GM21825 (cell line): ENCODE results near the gene SNX32.
"Not testable (repeated sequence)": the region's sequence is repeated elsewhere in the genome, so short reads cannot be mapped to it uniquely, and the experiment has no call there.

Experiments used
- ATAC-seq: cut with Tn5 transposase; IDR thresholded peaks from one replicate; pipeline ENCODE4 v1.9.1; 2021; ENCODE audit warnings: mild to moderate bottlenecking, moderate library complexity; ENCODE audit not compliant: unreplicated experiment

SNX32 gene

DNA sequence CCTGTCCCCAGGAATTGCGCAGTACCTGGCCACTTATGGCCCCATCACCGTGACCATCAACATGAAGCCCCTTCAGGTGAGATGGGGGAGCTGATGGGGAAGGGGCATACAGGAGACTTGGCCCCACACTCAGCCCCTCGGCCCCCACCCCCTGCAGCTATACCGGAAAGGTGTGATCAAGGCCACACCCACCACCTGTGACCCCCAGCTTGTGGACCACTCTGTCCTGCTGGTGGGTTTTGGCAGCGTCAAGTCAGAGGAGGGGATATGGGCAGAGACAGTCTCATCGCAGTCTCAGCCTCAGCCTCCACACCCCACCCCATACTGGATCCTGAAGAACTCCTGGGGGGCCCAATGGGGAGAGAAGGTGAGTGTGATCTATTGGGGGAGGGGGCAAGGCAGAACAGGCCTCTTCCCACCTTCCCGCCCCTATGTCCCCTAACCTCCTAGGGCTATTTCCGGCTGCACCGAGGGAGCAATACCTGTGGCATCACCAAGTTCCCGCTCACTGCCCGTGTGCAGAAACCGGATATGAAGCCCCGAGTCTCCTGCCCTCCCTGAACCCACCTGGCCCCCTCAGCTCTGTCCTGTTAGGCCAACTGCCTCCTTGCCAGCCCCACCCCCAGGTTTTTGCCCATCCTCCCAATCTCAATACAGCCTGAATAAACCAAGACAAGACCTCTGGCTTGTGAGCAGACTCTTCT, 49.4 kb downstream of the SNX32 start:
- ATAC-seq = no peak

DNA sequence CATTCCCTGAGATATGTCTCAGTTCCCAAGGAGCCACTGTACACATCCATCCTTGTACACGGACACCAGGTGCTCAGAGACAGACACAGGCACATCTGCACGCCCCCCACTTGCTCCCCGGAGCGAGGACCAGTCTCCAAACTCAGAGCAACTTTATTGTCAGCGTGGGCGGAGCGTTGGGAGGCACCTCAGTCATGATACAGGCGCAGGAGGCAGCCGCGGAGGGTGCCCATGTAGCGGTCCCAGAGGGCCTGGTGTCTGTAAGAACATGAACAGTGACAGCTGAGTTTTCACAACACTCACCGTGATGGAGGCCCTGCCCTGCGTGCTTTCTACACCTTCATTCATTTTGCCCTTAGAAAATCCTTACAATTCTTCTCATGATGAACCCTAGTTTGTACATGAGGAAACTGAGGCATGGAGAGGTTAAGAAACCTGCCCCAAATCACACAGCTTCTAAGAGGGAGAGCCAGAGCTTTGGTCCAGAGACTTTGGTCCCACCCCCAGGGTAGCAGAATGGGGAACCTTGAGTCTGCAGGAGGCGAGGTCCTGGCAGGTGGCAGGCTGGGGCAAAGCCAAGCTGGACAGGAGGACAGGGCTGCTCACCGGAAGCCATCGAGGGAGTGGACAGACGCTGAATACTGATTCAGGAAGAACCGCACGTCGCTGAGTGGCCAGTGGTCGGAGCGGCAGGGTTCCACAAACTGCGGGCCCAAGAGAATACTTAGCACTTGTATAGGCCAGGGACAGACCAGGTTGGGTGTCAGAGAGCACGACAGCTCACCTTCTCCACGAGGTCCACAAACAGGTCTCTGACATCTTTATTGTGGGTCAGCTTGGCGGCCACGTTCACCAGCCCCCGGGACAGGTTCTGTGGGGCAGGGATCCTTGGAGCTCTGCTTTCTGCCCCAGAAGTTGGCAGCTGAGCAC, 50.3 kb downstream of the SNX32 start:
- no peak for ATAC-seq

DNA sequence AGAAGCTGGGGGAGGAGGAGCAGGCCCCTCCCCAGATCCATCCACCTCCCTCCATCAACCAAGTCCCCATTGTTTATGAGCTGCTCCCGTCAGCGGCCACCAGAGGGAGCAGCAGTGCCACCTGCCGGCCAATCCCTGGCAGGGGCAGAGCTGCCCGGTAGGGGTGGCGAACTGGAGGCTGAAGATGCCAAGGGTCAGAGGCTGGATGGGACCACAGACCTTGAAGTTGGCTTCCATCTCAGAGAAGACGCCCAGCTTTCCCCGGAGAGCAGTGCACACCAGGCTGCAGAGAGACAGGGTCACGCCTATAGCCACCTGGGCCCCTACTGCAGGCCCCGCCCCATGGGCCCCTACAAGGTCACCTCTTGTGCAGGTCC, 50.9 kb downstream of the SNX32 start:
- ATAC-seq = no peak

DNA sequence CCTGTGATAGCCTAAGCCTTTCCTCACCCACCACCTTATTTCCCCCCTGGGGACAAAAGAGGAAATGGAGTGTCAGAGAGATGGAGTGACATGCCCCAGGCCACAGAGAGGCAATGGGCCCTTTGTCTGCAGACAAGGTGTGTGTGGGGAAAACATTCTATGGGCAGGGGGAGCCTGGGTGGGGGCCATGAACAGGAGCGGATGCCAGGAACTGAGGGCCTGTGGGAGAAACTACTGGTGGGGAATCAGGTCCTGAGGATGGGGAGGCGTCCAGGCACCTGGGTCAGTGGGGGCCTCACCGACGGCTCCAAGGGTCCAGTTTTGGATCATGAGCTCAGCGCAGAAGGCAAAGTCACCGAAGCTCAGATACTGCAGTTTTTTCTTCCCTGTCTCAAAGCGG, 51.5 kb downstream of the SNX32 start:
- ATAC-seq = no peak

DNA sequence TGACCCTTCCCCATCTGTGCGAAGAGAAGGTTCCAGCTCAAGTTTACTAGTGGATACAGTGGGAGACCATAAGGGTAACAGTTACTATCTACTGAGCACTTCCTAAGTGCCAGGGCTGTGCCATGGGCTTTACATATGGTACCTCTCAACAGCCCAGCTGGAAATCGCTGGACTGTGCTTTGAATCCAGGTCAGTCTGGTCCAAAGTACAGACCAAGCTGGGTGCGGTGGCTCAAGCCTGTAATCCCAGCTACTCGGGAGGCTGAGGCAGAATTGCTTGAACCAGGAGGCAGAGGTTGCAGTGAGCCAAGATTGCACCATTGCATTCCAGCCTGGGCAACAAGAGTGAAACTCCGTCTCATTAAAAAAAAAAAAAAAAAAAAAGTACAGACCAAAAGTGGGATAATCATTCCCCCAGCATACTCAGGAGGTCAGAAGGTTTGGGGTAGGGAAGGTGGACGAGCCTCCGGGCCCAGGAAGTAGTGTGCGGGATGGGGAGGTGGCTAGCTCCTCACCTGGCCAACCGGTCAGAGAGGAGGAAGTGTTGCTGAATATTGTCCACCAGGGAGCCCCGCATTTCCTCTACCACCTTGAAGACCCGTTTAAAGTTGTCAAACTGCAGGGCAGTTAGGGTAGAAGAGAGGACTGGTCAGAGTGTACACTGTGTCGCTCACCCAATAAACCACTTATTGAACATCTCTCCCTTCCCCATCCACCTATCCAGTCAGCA, 52.2 kb downstream of the SNX32 start:
- ATAC-seq = no peak

DNA sequence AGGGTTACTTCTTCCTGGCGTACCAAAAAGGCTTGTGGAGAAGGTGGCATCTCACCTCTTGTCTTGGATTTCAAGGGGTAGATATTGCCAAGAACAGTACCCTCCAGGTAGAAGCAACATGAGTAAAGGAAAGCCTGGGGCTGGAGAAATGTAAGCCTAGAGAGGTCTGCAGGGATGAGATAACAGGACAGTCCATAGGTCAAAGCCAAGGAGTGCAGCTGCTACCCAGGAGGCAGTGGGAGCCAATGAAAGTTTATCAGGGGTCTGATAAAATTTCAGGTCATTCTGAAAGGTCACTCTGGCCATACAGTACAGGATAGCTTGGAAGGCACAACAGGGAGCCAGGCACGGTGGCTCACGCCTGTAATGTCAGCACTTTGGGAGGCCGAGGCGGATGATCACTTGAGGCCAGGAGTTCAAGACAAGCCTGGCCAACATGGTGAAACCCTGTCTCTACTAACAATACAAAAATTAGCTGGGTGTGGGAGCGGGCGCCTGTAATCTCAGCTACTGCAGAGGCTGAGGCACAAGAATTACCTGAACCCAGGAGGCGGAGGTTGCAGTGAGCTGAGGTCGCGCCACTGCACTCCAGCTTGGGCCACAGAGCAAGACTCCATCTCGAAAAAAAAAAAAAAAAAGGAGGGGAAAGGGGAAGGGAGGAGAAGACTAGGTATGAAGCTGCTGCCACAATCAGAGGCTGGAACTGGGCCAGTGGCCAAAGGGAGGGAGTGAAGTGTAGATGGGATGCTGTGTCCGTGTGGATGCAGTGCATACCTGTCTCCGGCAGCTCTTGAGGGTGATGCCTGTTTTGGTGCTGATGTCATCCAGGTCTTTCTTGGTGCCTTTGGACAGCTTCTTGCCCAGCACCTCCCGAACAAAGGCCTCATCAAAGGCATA, 53.3 kb downstream of the SNX32 start:
- ATAC-seq = no peak

DNA sequence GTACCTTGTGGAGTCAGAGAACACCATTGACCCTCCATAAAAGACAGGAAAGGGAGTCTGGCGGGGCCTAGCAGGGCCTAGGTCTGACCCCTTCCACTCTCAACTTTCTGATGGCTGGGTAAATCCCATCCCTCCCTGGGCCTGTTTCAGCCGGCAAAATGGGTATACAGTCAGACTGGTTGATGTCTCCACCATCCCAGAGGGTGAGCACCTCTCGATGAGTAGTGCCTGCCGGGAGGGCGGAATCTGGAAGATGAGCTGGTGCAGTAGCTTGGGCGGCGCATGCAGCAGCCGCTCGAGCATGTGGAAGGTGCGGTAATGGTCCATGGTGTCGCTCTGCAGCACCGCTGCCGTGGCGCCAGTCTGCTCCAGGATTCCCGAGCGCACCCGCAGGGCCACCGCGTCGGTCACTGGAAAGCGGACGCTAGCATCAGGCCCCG, 54.0 kb downstream of the SNX32 start:
- peak; percentile 1 for ATAC-seq

DNA sequence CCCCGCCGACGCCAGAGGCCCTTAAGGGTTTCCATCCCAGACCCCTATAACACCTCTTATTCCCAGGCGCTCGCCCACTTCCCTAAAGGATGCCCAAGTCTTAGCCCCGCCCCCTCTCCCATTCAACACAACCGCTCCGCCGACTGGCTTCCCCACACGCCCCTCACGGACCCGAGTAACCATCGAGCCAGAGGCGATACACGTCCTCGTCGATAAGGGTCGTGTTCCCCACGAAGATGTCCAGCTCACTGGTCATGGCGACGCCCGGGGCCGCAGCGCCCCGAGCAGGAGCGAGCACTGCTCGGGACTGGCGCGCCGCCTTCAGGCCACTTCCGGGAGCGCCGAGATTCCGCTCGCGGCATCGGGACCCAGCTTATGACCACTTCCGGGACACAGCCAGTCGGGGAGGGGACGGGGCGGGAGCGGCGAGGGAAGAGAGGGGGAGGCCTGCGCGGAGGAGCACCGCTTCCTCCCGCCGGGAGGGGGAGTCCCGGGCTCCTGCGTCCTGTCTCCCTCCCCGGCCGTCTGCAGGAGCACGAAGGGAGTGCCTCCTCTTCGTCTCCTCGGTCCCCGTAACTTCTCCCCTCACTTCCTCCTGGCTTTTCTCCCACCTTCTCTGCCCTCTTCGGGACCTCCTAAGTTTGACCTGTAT, 54.5 kb downstream of the SNX32 start, which contains the start of gene FIBP:
FIBP (minus strand) TSS at position 309 of the 652 bp plus-strand sequence; CDS start at position 256, 53 bp downstream.
- peak; percentile 49 for ATAC-seq

DNA sequence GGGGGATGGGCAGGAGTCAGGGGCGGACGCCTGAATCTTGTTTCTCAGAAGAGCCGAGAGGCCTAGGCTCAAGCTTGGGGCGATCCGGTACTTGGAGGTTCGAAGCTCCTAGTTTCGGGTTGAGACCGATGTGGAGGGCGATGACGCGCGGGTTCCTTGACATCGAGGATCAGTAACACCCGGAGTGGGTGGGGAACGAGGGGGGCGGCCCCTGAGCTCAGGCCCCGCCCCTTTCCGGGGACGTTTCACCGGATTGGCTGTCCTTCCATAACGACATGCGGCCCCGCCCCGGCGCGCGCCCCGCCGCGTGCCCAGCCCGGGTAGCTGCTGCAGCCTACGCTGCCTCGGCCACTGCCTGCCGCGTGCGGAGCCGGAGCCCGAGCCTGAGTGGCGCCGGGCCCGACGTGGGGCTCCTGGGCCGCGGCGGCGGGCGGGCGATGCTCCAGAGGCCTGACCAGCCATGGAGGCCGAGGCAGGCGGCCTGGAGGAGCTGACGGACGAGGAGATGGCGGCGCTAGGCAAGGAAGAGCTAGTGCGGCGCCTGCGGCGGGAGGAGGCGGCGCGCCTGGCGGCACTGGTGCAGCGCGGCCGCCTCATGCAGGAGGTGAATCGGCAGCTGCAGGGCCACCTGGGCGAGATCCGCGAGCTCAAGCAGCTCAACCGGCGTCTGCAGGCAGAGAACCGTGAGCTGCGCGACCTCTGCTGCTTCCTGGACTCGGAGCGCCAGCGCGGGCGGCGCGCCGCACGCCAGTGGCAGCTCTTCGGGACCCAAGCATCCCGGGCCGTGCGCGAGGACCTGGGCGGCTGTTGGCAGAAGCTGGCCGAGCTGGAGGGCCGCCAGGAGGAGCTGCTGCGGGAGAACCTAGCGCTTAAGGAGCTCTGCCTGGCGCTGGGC, 56.8 kb downstream of the SNX32 start, which contains the start of gene CCDC85B:
CCDC85B (plus strand) TSS at position 350 of the 895 bp plus-strand sequence; CDS start at position 461, 111 bp downstream.
- peak; percentile 42 for ATAC-seq

DNA sequence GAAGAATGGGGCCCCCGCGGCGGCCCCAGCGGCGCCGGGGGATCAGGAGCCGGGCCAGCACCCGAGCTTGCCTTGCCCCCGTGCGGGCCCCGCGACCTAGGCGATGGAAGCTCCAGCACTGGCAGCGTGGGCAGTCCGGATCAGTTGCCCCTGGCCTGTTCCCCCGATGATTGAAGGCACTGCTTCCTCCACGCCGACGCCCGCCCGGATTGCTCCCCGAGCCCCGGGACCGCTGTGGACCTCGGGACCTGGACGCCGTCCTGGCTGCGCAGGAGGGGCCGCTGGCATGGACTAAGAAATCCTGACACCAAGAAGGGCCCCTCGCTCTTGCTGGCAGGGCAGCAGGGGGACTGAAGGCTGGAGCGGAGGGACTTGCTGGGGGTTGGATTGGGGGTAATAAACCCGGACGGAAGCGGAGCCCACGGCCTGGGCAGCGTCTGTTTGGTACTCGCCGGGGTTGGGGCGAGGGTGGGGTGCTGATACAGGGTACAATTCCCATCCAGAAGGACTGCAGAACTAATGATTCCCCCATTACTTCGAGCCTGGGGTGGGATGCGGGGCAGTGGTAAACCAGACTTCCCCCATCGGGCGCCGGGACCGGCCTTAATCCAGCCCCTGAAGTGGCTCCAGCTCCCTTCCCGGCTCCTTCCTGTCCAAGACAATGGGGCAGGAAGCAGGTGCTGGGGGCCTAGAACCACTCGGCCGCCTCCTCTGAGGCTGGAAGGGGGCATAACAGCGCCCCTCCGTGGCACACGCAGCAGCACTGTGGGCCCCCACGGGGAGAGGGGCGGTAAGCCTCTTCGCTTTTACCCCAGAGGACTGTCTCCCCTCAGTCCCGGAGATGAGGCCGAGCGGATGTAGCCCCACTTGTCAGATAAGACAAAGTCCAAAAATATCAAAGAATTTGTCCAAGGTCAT, 57.7 kb downstream of the SNX32 start:
- no peak for ATAC-seq

DNA sequence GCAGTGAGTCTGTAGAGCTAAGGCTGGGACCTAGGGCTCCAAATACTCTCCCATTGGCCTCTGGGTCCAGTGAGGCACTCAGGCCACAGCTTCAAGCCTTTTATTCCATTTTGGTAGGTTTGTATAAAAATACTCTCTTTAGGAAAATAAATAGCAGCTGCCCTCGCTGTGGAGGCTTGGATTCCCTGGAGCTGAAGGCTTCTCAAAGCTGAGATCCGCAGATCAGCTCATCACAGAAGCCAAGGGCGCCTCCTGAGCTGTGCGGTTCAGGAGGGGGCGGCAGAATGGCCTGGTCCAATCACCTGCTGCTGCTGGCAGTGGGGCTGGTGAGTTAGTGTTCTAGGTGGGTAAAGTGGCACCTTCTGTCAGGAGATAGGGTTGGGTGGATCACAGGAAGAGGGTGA, 58.4 kb downstream of the SNX32 start:
- not testable (repeated sequence) for ATAC-seq

DNA sequence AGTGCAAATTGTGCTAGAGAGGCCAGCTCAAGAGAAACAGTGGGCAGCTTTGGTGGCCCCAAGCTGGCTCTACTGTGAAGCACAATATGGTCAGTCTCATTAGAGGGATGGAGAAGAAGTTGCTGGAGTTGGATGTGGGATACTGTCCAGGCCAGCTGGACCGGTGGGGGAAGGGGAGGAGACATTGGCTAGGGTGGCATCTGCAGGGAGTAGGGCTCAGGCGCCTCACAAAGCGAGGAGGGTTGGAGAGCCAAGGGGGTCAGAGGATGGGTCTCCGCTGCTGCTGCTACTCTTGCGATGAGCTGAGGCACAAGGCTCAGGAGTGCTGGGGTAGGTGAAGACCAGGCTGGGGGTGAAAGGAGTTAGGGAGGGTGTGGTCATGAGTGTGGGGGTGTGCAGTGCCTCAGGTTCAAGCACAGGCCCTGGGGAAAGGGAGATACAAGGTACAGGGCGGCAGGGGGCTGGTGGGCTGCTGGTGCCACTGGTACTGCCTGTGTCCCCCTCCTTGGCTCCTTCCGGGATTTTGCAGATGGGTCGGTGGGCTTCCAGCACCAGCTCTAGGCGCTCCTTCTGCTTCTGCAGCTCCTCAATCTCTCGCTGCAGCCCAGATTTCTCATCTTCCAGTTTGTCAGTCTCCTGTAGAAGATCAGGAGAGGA, 59.0 kb downstream of the SNX32 start:
- no peak for ATAC-seq

DNA sequence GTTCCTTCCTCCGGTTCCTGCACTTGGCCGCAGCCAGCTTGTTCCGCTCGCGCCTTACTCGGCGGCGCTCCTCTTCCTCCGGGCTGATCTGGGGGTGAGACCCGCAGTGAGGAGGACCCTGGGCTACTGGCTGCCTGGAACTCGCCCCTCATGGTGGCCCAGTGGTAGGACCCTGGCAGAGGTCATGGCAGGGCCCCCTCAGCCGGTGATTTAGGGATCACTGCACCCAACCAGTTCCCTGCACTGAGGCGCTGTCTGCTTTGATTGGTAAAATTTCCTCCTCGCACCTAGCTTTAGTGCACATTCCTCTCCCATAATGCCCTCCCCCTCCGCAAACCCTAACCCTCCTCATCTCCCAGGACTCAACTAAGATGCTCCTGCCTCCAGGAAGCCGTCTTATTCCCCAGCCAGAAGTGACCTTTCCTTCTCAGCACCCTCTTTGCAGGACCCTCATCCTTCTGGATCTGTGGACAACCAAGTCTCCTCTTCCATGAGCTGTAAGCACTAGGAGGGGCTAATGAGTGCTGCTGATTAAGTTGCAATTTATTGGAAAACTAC, 60.4 kb downstream of the SNX32 start:
- no peak for ATAC-seq

DNA sequence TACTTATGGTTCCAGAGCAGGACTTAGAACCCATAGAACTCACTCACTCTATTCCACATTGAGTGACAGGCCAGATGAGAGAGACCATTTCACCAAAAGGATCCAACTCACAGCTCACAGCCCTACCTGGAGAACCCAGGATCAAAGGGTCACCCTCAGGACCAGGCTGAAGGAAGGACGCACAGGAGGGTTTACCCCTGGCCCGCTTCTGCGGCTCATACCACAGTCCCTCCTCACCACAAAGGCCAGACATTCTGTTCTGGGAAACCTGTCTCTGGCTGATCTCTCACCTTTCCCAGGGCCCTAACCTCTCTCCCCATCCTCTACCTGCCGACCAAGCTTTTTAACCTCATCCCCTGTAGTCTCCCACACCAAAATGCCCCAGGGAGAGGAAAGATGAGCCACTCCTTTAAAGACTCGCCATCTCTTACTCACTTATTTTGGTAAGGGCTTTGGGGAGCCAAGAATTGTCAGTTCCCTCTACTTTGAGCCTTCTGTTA, 61.8 kb downstream of the SNX32 start:
- no peak for ATAC-seq

DNA sequence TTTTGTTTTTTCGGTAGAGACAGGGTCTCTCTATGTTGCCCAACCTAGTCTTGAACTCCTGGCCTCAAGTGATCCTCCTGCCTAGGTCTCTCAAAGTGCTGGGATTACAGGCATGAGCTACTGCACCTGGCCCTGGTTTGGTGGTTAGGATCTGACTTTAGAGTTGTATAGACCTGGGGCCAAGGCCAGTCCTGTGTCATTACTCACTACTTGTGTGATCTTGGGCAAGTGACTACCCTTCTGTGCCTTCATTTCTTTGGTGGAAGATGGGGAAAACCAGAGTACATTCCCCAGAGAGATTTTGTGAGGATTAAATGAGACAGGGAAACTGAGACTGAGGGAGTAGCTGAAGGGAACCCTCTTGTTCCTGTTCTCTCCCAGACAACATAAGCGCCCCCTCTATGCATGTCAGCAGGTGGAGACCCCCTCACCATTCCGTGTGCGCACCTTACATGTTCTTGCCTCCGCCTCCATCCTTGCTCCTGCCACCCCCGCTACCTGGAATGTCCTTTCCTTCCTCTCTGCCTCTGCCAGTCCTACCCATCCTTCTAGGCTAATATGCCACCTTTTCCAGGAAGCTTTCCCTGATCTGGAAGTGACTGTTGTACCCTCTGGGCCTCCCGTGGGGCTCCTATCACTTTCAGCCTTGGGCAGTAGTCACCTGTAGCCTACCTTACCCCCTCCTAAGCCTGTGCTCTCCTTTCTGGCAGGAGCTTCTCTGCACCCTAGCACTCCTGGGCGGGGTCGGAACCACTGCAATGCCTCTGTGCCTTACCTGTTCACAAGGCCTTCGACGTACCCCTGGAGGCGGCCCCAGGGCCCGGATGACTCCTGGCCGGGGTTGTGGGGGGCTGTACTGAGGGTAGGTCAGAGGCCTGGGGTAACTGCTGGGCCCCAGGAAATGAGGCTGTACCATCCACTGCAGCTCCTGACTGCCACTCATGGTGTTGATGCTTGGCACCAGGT, 62.6 kb downstream of the SNX32 start:
- no peak for ATAC-seq
